Panc1 (cell line): Measurements from ENCODE around the gene FOXM1. TPM values are rescaled to one million over a fixed set of nuclear protein-coding genes. Genes with fewer than 3 reads are reported as not detected.

Experiments
- ATAC-seq: fragments of 200-7000 bp; cut with Tn5 transposase; 2 replicates; pipeline ENCODE4 v1.9.1; 2020; ENCODE audit warnings: mild to moderate bottlenecking, moderate library complexity
- BruUV-seq: library from RNA; stranded (reverse); fragments of 400-500 nt; replicated peaks from 2 replicates; lab custom pipeline; 2021; lab: Mats Ljungman, UMichigan
- CTCF ChIA-PET: fragments of 300-600 bp; sonication (Branson Sonifier 250); formaldehyde crosslinking; loops from one replicate; lab custom pipeline; 2022; ENCODE audit warnings: antibody characterized with exemption; lab: Charles Lee
- POLR2A ChIA-PET: fragments of 300-600 bp; sonication (Branson Sonifier 250); formaldehyde crosslinking; loops from one replicate; lab custom pipeline; 2022; ENCODE audit warnings: antibody characterized with exemption; lab: Charles Lee
- DNase-seq: peaks from one replicate; pipeline ENCODE4 v3.0.0-alpha.2; 2010; ENCODE audit warnings: low read depth, low spot score
- H3K27ac ChIP-seq: 2 replicates; pipeline ENCODE4 v1.5.1; 2011; ENCODE audit warnings: mild to moderate bottlenecking, low read length, inconsistent platforms
- H3K27me3 ChIP-seq: fragments of 200-500 bp; sonication (Bioruptor generic); 2 replicates; pipeline ENCODE4 v1.6.0; 2014; ENCODE audit warnings: low read length, inconsistent platforms; ENCODE audit not compliant: control insufficient read depth, insufficient read depth
- H3K36me3 ChIP-seq: fragments of 200-500 bp; sonication (Bioruptor generic); 2 replicates; pipeline ENCODE4 v1.5.1; 2014; ENCODE audit warnings: inconsistent platforms, mild to moderate bottlenecking, low read length, moderate library complexity; ENCODE audit not compliant: control insufficient read depth, insufficient read depth
- H3K4me1 ChIP-seq: 2 replicates; pipeline ENCODE4 v1.5.1; 2011; ENCODE audit warnings: inconsistent platforms, mild to moderate bottlenecking, low read length, moderate library complexity; ENCODE audit not compliant: control insufficient read depth, insufficient read depth
- H3K4me3 ChIP-seq, 2 experiments: 2 replicates each; pipeline ENCODE4 v1.5.1; 2011 to 2012; ENCODE audit warnings: low read depth in 2 of 2, low read length in 2 of 2, mild to moderate bottlenecking in 2 of 2, inconsistent platforms in 1 of 2, moderate library complexity in 1 of 2
- H3K9me3 ChIP-seq: fragments of 200-500 bp; sonication (Bioruptor generic); 2 replicates; pipeline ENCODE4 v1.5.1; 2014; ENCODE audit warnings: low read depth, mild to moderate bottlenecking, inconsistent platforms, low read length, moderate library complexity; ENCODE audit not compliant: control insufficient read depth, insufficient read depth
- CTCF ChIP-seq: fragments of 450-650 bp; IDR thresholded peaks from 2 replicates; pipeline ENCODE4 v1.5.1; 2017; ENCODE audit warnings: mild to moderate bottlenecking
- POLR2AphosphoS5 ChIP-seq: IDR thresholded peaks from 2 replicates; pipeline ENCODE4 v1.6.1; 2012; ENCODE audit warnings: mild to moderate bottlenecking, low read depth, low read length, moderate library complexity
- SIN3A ChIP-seq: IDR thresholded peaks from 2 replicates; pipeline ENCODE4 v1.6.1; 2012; ENCODE audit warnings: low read depth, mild to moderate bottlenecking, low read length, moderate library complexity, borderline replicate concordance; ENCODE audit not compliant: insufficient read depth
- TCF7L2 ChIP-seq: IDR thresholded peaks from 2 replicates; pipeline ENCODE4 v1.6.1; 2011; ENCODE audit warnings: mild to moderate bottlenecking, low read depth, low read length, inconsistent platforms
- in situ Hi-C: cut with HindIII; loops from 2 replicates; pipeline ENCODE4 v1.10.0; 2016; ENCODE audit warnings: low sequenced_read_pairs, low pct_unique_long_range_greater_than_20kb
- intact Hi-C: fragments of 100-400 bp; cut with micrococcal nuclease; formaldehyde crosslinking; loops from one replicate; pipeline ENCODE4 v1.10.0; 2022; ENCODE audit not compliant: unreplicated experiment
- total RNA-seq: library from RNA; stranded (reverse); gene quantifications from one replicate; pipeline ENCODE4 v1.2.1, GENCODE V29; 2021; ENCODE audit not compliant: unreplicated experiment
- TF ChIP-seq, protein P1 (sequence below), 2 experiments: IDR thresholded peaks; 2 replicates each; pipeline ENCODE4 v1.6.1; 2011 to 2012; ENCODE audit warnings: low read depth in 2 of 2, control low read depth in 1 of 2, low read length in 1 of 2, mild to moderate bottlenecking in 1 of 2, moderate library complexity in 1 of 2; ENCODE audit not compliant: insufficient read depth in 1 of 2

Gene FOXM1
- total RNA-seq, 1 experiment from 2014 or later = 71.2 TPM

DNA sequence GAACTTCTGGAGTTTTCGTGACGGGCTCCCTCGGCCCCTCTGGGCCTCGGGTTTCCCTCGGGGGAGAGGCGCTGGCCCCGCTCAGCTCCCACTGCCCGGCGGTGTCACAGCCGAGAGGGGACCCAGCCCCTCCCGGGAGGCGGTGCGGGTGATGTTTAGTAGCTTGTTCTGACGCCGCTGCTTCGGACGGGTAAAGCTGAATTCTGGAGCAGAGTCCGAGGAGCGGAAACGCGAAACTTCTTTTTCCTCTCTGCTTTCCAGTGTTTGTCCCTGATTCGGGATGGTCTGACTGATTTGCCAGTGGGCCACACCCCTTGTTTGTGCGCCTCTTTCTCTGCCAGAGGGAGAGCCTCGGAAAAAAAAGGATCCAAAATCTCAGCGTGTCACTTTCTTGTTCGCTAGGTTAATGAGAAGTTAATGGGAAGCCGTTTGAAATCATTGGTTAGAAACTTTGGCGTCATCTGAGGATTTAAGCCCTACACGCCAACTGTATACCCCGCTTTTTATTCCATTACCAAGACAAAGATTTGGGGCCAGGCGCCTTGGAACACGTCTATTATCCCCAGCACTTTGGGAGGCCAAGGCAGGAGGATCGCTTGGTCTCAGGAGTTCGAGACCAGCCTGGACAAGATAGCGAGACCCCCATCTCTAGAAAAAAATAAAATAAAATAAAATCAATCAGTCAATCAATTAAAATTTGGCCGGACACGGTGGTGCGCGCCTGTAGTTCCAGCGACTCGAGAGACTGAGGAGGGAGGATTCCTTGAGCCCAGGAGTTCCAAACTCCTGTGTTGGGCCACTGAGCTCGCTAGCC lies 14.5 kb upstream of the FOXM1 start:
- ChIA-PET POLR2A (interaction anchor here (0.7 kb wide), 1 partner anchor 20 kb away, joined by 3 read pairs; no protein-coding TSS in a partner anchor), CTCF (interaction anchor here (0.5 kb wide), 1 partner anchor 22 kb away, joined by 3 read pairs; no protein-coding TSS in a partner anchor)
- in situ Hi-C loops (no loop called here), intact Hi-C loops (no loop called here)
- ATAC-seq (peak; percentile 64), DNase-seq (no peak)
- no peaks in the 10 kb centered on the region for H3K9me3 ChIP-seq
- peak overlapping the region; percentile 87 for H3K4me3 ChIP-seq
- TF ChIP-seq, protein P1, sequence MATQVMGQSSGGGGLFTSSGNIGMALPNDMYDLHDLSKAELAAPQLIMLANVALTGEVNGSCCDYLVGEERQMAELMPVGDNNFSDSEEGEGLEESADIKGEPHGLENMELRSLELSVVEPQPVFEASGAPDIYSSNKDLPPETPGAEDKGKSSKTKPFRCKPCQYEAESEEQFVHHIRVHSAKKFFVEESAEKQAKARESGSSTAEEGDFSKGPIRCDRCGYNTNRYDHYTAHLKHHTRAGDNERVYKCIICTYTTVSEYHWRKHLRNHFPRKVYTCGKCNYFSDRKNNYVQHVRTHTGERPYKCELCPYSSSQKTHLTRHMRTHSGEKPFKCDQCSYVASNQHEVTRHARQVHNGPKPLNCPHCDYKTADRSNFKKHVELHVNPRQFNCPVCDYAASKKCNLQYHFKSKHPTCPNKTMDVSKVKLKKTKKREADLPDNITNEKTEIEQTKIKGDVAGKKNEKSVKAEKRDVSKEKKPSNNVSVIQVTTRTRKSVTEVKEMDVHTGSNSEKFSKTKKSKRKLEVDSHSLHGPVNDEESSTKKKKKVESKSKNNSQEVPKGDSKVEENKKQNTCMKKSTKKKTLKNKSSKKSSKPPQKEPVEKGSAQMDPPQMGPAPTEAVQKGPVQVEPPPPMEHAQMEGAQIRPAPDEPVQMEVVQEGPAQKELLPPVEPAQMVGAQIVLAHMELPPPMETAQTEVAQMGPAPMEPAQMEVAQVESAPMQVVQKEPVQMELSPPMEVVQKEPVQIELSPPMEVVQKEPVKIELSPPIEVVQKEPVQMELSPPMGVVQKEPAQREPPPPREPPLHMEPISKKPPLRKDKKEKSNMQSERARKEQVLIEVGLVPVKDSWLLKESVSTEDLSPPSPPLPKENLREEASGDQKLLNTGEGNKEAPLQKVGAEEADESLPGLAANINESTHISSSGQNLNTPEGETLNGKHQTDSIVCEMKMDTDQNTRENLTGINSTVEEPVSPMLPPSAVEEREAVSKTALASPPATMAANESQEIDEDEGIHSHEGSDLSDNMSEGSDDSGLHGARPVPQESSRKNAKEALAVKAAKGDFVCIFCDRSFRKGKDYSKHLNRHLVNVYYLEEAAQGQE (IDR thresholded peaks at IDR 0.05; ENCODE audit: insufficient read depth in 1 of 2, low read depth in 2 of 2, low read length in 1 of 2) = no peak
- TF ChIP-seq POLR2AphosphoS5 (no peak), TCF7L2 (no peak), SIN3A (no peak), CTCF (no peak)
- no peaks in the 10 kb centered on the region; the same call in 1 of the 2 replicates for H3K36me3 ChIP-seq
- BruUV-seq = TSS peak; percentile 56
- H3K27ac ChIP-seq = peak overlapping the region; percentile 86
- no peaks in the 10 kb centered on the region for H3K27me3 ChIP-seq
- peaks cover 6% of the 10 kb centered on the region for H3K4me1 ChIP-seq

- ATAC-seq = peak; percentile 96
- intact Hi-C loops (no loop called here), in situ Hi-C loops (no loop called here)
- Histone ChIP-seq H3K9me3 (no peaks in the 10 kb centered on the region), H3K4me1 (peaks cover 6% of the 10 kb centered on the region), H3K27me3 (no peaks in the 10 kb centered on the region), H3K36me3 (no peaks in the 10 kb centered on the region), H3K4me3 (peak within 1 kb of the TSS; percentile 87), H3K27ac (peak within 1 kb of the TSS; percentile 91)
- BruUV-seq = no TSS peak
- ChIA-PET POLR2A (interaction anchor here (0.5 to 0.7 kb wide), 2 partner anchors 20 to 25 kb away, joined by 3 to 7 read pairs; no protein-coding TSS in a partner anchor), CTCF (interaction anchor here (0.5 kb wide), 1 partner anchor 21 kb away, joined by 3 read pairs; no protein-coding TSS in a partner anchor)
- TF ChIP-seq TCF7L2 (no peak), CTCF (no peak), SIN3A (peak; percentile 65; the same call in 1 of the 2 replicates), POLR2AphosphoS5 (peak; percentile 45; the same call in 1 of the 2 replicates)
- peak; percentile 62 for DNase-seq
Observed at GRCh38 chr12:2890388-2891239, 13.6 kb upstream of the FOXM1 start, which contains the start of gene TULP3. Gene TULP3, plus strand, starts transcription at chr12:2890891. Its CDS starts 57 bp downstream, at chr12:2890948.
